T47D (cell line): ENCODE measurements around the gene DRAP1.
A peak's percentile ranks its signal among the peaks of the same experiment; 100 is the strongest.

Experiments
- DNase-seq, 2 experiments: peaks; one replicate each; pipeline versions ENCODE4 v3.0.0 to v3.0.0-alpha.2; 2011 to 2012; ENCODE audit warnings: low read depth in 1 of 2, low spot score in 1 of 2
- JUND ChIP-seq: IDR thresholded peaks from 2 replicates; pipeline ENCODE4 v1.6.1; 2012; ENCODE audit warnings: low read depth
- in situ Hi-C: cut with HindIII; loops from 2 replicates; pipeline ENCODE4 v1.10.0; 2016; ENCODE audit warnings: low sequenced_read_pairs, low pct_unique_long_range_greater_than_20kb

The DRAP1 gene

GRCh38 chr11:65882120-65883057 is 36.8 kb upstream of the DRAP1 start:
- in situ Hi-C loops, result no loop called here
- no peak for TF ChIP-seq JUND
- no peak for DNase-seq

- TF ChIP-seq JUND, result no peak
- in situ Hi-C loops, result no loop called here
- DNase-seq, result no peak
Observed at GRCh38 chr11:65883058-65883761, 36.0 kb upstream of the DRAP1 start.

GRCh38 chr11:65883786-65884715 is 35.2 kb upstream of the DRAP1 start:
- in situ Hi-C loops, result no loop called here
- no peak for DNase-seq
- TF ChIP-seq JUND, result no peak

- in situ Hi-C loops, result no loop called here
- peak; percentile 86 to 94 for DNase-seq
Observed at GRCh38 chr11:65884716-65885092, 34.5 kb upstream of the DRAP1 start.

GRCh38 chr11:65885231-65885630 is 34.0 kb upstream of the DRAP1 start:
- no peak for DNase-seq
- in situ Hi-C loops, result no loop called here
- TF ChIP-seq JUND, result no peak

More at GRCh38 chr11:65884716-65885092, 34.5 kb upstream of the DRAP1 start:
- TF ChIP-seq JUND, result no peak

GRCh38 chr11:65885808-65886536 is 33.3 kb upstream of the DRAP1 start:
- in situ Hi-C loops, result no loop called here
- no peak for TF ChIP-seq JUND
- DNase-seq, result no peak

GRCh38 chr11:65886826-65887722 is 32.2 kb upstream of the DRAP1 start:
- in situ Hi-C loops, result no loop called here
- no peak for DNase-seq
- TF ChIP-seq JUND, result no peak

GRCh38 chr11:65887723-65888162 is 31.5 kb upstream of the DRAP1 start:
- no peak for DNase-seq
- in situ Hi-C loops, result no loop called here
- TF ChIP-seq JUND, result no peak

- in situ Hi-C loops, result no loop called here
- no peak for TF ChIP-seq JUND
- peak; percentile 98 to 99 for DNase-seq
Observed at GRCh38 chr11:65888163-65888814, 30.9 kb upstream of the DRAP1 start, which contains the start of gene FIBP. Gene FIBP (minus strand): TSS chr11:65888471. CDS start chr11:65888418, 53 bp downstream.

GRCh38 chr11:65890324-65891218 is 28.7 kb upstream of the DRAP1 start, which contains the start of gene CCDC85B:
Gene CCDC85B (plus strand): TSS chr11:65890673. CDS start chr11:65890784, 111 bp downstream.
- no peak for TF ChIP-seq JUND
- DNase-seq, result peak; percentile 97 to 99
- in situ Hi-C loops, result no loop called here
